ENCODE measurements around the gene OR7G1.

Gene OR7G1

GRCh38 chr19:9115307-9115813 lies at the start of gene OR7G1:
Gene OR7G1, minus strand, starts transcription at chr19:9115763. Its CDS starts 0 bp downstream, at chr19:9115763.
- DNase-seq (ENCODE audit: low spot score) (no peak), FAIRE-seq (no peak)

GRCh38 chr19:9165261-9165660 lies 49.7 kb upstream of the OR7G1 start:
- DNase-seq (ENCODE audit: low spot score), result no peak
- FAIRE-seq, result no peak

- DNase-seq (ENCODE audit: low spot score), result no peak
- no peak for FAIRE-seq
Observed at GRCh38 chr19:9161427-9161826, 45.9 kb upstream of the OR7G1 start.

- FAIRE-seq (no peak), DNase-seq (ENCODE audit: low spot score) (no peak)
Observed at GRCh38 chr19:9159891-9160290, 44.3 kb upstream of the OR7G1 start.

DNA sequence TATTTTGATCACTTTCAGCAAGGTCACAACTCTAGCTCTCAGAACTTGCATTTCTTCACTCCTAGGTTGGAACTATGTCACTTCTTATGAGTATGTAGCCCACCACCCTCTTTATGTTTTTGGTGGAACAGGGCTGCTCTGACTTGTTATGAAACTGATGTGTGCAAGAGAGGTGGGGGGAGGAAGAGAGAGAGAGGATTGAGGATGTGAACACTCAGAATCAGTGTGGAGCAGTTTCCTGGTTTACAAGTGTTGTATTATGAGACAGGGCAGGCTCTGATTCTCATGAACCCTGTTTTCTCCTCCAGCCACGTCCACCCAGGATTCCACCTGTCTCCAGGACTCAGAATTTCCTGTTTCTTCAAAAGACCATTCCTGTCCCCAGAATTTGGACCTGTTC lies 40.7 kb upstream of the OR7G1 start:
- DNase-seq (ENCODE audit: low spot score) (no peak), FAIRE-seq (no peak)

GRCh38 chr19:9155591-9155990 lies 40.0 kb upstream of the OR7G1 start:
- no peak for FAIRE-seq

GRCh38 chr19:9151367-9151766 lies 35.8 kb upstream of the OR7G1 start:
- DNase-seq (ENCODE audit: low spot score) (no peak), FAIRE-seq (no peak)

More at GRCh38 chr19:9155591-9155990, 40.0 kb upstream of the OR7G1 start:
- DNase-seq (ENCODE audit: low spot score), result no peak

DNA sequence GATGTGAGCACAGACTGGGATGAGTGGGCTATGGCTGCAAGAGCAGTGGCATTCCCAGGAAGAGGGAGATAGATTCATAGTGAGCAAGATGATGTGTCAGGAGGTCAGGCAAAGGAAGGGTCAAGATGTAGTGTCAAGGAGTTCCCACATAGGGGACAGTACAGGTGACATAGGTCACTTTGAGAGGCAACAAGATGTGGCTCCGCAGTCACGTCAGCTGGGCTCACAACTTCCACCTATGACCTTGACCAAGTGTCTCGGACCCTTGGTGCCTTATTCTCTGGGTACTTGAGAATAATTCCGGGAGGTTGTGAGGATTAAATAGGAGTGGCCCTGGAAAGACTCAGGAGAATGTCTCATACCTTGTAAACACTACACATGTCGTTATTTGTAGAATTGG lies 35.1 kb upstream of the OR7G1 start:
- DNase-seq (ENCODE audit: low spot score) (no peak), FAIRE-seq (no peak)

GRCh38 chr19:9149997-9150396 lies 34.4 kb upstream of the OR7G1 start:
- no peak for FAIRE-seq
- no peak for DNase-seq (ENCODE audit: low spot score)

DNA sequence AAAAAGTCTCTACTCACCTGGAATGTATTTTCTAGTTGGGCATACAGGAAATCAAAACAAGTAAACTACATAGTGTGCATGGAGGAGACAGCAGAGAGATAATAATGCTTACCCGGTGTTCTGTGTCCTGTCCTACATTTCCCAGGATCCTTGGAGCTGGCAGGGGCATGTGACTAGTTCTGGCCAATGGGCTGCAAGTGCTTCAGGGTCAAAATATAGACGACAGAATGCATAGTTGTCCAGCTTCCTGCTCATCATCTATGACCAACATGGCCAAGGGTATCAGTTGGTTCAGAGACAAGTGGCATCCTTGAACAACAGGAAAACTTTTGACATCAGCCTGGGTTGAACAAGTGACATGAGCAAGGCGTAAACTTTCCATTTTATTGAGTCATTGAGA lies 33.1 kb upstream of the OR7G1 start:
- DNase-seq (ENCODE audit: low spot score) (no peak), FAIRE-seq (no peak)

- DNase-seq (ENCODE audit: low spot score), result no peak
- no peak for FAIRE-seq
Observed at GRCh38 chr19:9146882-9147281, 31.3 kb upstream of the OR7G1 start.

GRCh38 chr19:9144920-9145319 lies 29.4 kb upstream of the OR7G1 start:
- DNase-seq (ENCODE audit: low spot score), result no peak
- no peak for FAIRE-seq

DNA sequence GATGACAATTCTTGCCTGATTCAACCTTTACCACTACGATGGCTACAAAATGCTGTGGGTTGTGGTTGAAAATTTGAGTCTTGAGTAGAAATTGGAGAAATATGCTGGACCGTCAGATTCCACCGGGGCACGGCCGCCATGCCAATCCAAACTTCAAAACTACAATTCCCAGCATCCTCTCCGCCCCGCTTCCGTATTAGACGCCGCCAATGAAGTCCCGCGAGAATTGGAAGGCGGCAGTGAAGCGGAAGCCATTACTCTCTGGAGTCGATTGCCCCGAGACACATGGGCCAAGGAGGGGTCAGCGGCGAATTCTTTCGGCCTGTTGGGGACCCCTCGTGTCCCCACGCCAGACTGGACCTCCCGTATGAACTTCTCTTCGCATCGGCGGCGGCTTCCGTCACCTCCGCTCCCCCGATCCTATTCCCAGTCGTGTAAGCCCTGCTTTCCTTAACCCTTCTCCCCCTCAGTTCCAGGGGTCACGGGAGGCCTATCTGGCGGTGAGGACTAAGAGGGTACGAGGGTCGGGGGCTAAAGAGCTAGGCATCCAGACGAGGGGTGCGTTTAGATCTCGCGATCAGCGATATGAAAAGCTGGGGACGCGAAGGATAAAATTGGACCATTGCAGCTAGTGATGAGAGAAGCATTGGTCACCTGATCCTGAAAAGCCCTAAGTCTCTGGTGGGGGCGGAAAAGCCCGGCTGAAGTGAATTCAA lies 24.8 kb upstream of the OR7G1 start, which contains the start of gene ZNF317:
Gene ZNF317 (plus strand): TSS at position 239 of the 716 bp plus-strand sequence. CDS start 15,620 bp downstream, outside the sequence.
- DNase-seq (ENCODE audit: low spot score) (peak; percentile 85), FAIRE-seq (no peak)

DNA sequence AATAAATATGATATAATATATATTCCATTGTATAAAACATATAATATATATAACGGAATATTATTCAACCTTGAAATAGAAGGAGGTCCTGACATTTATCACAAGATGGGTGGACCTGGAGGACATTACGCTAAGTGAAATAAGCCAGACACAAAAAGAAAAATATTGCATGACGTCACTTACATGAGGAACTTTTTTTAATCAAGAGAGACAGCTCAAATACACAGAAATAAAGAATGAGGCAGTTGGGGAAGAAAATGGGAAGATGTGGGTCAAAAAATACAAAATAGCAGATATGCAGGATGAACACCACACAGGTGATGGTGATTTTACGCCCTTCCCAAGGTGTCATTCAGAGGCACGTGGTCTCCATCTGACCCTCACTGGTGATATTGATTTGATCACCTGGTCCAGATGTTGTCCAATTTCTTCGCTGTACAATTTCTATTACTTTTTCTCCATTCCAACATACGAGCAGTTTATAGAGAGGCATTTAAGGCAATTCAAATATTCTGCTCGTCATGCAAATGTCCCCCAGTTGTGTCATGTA lies 24.1 kb upstream of the OR7G1 start:
- no peak for DNase-seq (ENCODE audit: low spot score)
- FAIRE-seq, result no peak

- DNase-seq (ENCODE audit: low spot score), result no peak
- FAIRE-seq, result no peak
Observed at GRCh38 chr19:9132422-9132821, 16.9 kb upstream of the OR7G1 start.

DNA sequence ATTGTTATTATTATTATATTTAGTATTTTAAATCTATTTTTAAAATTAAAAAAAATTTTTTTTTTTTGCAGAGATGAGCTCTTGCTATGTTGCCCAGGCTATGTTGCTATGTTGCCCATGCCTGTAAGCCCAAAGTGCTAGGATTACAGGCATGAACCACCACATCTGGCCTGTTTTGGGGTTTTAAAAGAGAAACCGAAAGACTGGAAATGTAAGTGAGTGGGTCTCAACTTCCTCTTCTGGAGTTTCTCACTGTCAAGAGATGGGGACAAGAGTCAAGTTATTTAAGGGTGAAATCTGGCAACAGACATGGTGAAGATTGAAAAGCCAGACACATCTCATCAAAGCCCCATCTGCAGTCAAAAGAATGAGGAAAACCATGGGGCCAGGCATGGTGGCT lies 15.4 kb upstream of the OR7G1 start:
- no peak for FAIRE-seq
- no peak for DNase-seq (ENCODE audit: low spot score)

- no peak for FAIRE-seq
- DNase-seq (ENCODE audit: low spot score), result peak; percentile 33
Observed at GRCh38 chr19:9128171-9128570, 12.6 kb upstream of the OR7G1 start.

GRCh38 chr19:9126900-9127405 lies 11.4 kb upstream of the OR7G1 start, which contains the start of gene OR7G3:
Gene OR7G3, minus strand, starts transcription at chr19:9126950. Its CDS starts 0 bp downstream, at chr19:9126950.
- FAIRE-seq (no peak), DNase-seq (ENCODE audit: low spot score) (no peak)

GRCh38 chr19:9116547-9116946 lies 984 bp upstream of the OR7G1 start:
- FAIRE-seq (no peak), DNase-seq (ENCODE audit: low spot score) (no peak)

DNA sequence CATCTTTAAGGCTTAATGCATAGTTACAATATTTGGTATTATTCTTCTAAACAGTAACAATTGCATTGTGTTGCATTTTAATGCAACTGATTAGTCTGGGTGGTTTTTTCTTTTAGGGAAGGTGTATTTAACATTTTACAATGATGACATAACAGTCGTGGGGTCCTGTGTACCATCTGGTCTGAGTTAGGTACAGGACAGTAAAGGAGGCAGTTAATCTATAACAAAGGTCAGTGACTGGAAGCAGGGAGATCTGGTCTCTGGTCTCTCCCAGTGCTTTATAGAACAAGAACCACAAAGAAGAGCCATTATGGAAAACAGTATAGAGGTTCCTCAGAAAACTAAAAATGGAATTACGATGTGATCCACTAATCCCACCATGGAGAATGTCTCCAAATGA lies 5.6 kb downstream of the OR7G1 start:
- FAIRE-seq (no peak), DNase-seq (ENCODE audit: low spot score) (no peak)

GRCh38 chr19:9107375-9107774 lies 8.2 kb downstream of the OR7G1 start, which contains the start of gene OR7G2:
Gene OR7G2, minus strand, starts transcription at chr19:9107475. Its CDS starts 4,232 bp downstream, at chr19:9103243.
- DNase-seq (ENCODE audit: low spot score), result no peak
- FAIRE-seq, result no peak

- FAIRE-seq, result no peak
- DNase-seq (ENCODE audit: low spot score), result no peak
Observed at GRCh38 chr19:9086761-9087160, 28.8 kb downstream of the OR7G1 start, which contains the start of gene OR1M1. Gene OR1M1, plus strand, starts transcription at chr19:9087061. Its CDS starts 6,184 bp downstream, at chr19:9093245.

Measured in urothelium cell line (cell line).